ENCODE results near the gene PEAK1. TPM values are rescaled to one million over a fixed set of nuclear protein-coding genes. Genes with fewer than 3 reads are reported as not detected.

PEAK1 gene
- total and polyA plus RNA-seq, 2 donors (not counting 3 experiments of a cell fraction or from before 2014, with no cell fraction given), result 17.9 to 91.9 TPM

- no peaks in the 10 kb centered on the region for H3K27me3 ChIP-seq (ENCODE audit: control insufficient read depth in 2 of 2, insufficient read depth in 2 of 2, low read length in 2 of 2)
- peaks cover 59% of the 10 kb centered on the region for H3K79me2 ChIP-seq (ENCODE audit: control insufficient read depth, insufficient read depth, low read length)
- H3K9me1 ChIP-seq (replicated peaks; ENCODE audit: control insufficient read depth, extremely low read depth, insufficient read depth, low read length), result no peaks in the 10 kb centered on the region
- intact Hi-C loops (cut with micrococcal nuclease), result loop anchor here (10.0 kb wide), 1 partner anchor 48 kb away; no protein-coding TSS in a partner anchor
- no TSS peak for BruUV-seq (replicated peaks)
- H4K20me1 ChIP-seq (replicated peaks; ENCODE audit: control insufficient read depth, extremely low read depth, insufficient read depth, low read length), result peaks cover 5% of the 10 kb centered on the region
- H3K4me1 ChIP-seq (ENCODE audit: control insufficient read depth, extremely low read depth, insufficient read depth, low read length), result no peaks in the 10 kb centered on the region
- no peak overlapping the region for H3K9ac ChIP-seq (replicated peaks; ENCODE audit: extremely low read depth, insufficient read depth, low read length)
- TF ChIP-seq MAX (IDR thresholded peaks at IDR 0.05; ENCODE audit: insufficient read depth, insufficient read length), result no peak
- TF ChIP-seq EZH2 (IDR thresholded peaks at IDR 0.05; ENCODE audit: borderline replicate concordance, low read depth, low read length, severe bottlenecking), result no peak
- TF ChIP-seq CTCF (IDR thresholded peaks at IDR 0.05; ENCODE audit: extremely low read depth in 1 of 2, insufficient read depth in 1 of 2, low read depth in 1 of 2, low read length in 2 of 2), result no peak
- no peak for TF ChIP-seq JUN (IDR thresholded peaks at IDR 0.05; ENCODE audit: borderline replicate concordance, insufficient read depth, insufficient read length, low read depth)
- TF ChIP-seq GATA2 (IDR thresholded peaks at IDR 0.05; ENCODE audit: insufficient read depth, insufficient read length, low read depth, low read length), result no peak
- no peak for TF ChIP-seq MYC (IDR thresholded peaks at IDR 0.05; ENCODE audit: low read depth, low read length)
- no peak for TF ChIP-seq FOS (IDR thresholded peaks at IDR 0.05; ENCODE audit: borderline replicate concordance, insufficient read depth, low read length)
- TF ChIP-seq POLR2A (IDR thresholded peaks at IDR 0.05; ENCODE audit: low read depth, low read length), result no peak
- TF ChIP-seq POLR2AphosphoS5 (IDR thresholded peaks at IDR 0.05; ENCODE audit: insufficient read depth, low read depth, low read length), result no peak
- no peaks in the 10 kb centered on the region for H3K36me3 ChIP-seq (ENCODE audit: control insufficient read depth in 2 of 2, extremely low read depth in 1 of 2, insufficient read depth in 2 of 2, low read length in 2 of 2)
- H2AFZ ChIP-seq (ENCODE audit: low read depth, low read length), result no peak overlapping the region
- FAIRE-seq (no peak), DNase-seq (ENCODE audit: low read depth, low spot score) (no peak)
- H3K4me3 ChIP-seq (replicated peaks in 1 of 3; ENCODE audit: insufficient read depth in 1 of 3, low read depth in 1 of 3, low read length in 3 of 3), result no peak overlapping the region
- no peak overlapping the region for H3K4me2 ChIP-seq (ENCODE audit: insufficient read depth, low read length)
- POLR2A ChIA-PET, result no interaction called here
- dilution Hi-C loops (cut with MboI; ENCODE audit: extremely low pct_ligation_motif_present, low sequenced_read_pairs), result no loop called here
- CTCF ChIA-PET, result no interaction called here
- H3K27ac ChIP-seq (ENCODE audit: insufficient read depth, low read depth, low read length), result no peak overlapping the region
- no peaks in the 10 kb centered on the region for H3K9me3 ChIP-seq (replicated peaks; ENCODE audit: control insufficient read depth, insufficient read depth, low read length)
Observed at GRCh38 chr15:77356305-77356704, 63.6 kb downstream of the PEAK1 start.
